ENCODE results near the gene SLC35G3. TPM values are rescaled to one million over a fixed set of nuclear protein-coding genes. Genes with fewer than 3 reads are reported as not detected.

SLC35G3 gene
- total RNA-seq, 1 donor: not detected

DNA sequence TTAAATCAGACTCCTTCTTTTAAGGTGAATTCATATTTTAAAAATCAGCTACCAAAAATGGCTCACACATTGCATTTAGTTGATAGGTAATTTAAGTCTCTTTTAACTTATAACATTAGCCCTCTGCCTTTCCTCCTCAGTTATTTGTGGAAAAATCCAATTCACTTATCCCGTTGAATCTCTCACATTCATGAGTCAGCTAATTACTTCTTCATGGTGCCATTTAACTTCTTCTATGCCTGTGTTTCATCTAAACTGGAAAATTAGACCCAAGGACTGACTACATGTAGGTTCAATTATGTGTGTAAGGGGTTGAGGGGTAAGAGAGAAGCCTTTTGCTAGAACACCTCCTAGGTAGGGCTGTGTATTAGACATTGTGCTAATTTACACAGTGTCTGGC is 30.2 kb upstream of the SLC35G3 start:
- TF ChIP-seq, protein P1, sequence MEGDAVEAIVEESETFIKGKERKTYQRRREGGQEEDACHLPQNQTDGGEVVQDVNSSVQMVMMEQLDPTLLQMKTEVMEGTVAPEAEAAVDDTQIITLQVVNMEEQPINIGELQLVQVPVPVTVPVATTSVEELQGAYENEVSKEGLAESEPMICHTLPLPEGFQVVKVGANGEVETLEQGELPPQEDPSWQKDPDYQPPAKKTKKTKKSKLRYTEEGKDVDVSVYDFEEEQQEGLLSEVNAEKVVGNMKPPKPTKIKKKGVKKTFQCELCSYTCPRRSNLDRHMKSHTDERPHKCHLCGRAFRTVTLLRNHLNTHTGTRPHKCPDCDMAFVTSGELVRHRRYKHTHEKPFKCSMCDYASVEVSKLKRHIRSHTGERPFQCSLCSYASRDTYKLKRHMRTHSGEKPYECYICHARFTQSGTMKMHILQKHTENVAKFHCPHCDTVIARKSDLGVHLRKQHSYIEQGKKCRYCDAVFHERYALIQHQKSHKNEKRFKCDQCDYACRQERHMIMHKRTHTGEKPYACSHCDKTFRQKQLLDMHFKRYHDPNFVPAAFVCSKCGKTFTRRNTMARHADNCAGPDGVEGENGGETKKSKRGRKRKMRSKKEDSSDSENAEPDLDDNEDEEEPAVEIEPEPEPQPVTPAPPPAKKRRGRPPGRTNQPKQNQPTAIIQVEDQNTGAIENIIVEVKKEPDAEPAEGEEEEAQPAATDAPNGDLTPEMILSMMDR (IDR thresholded peaks at IDR 0.05; ENCODE audit: insufficient read depth, low read depth, low read length): no peak
- no peak overlapping the region for H3K4me3 ChIP-seq (ENCODE audit: low read depth, low read length)
- DNase-seq (ENCODE audit: low read depth): no peak

- TF ChIP-seq, protein P1 (IDR thresholded peaks at IDR 0.05; ENCODE audit: insufficient read depth, low read depth, low read length): no peak
- no peak for DNase-seq (ENCODE audit: low read depth)
These were observed 28.3 kb upstream of the SLC35G3 start for GRCh38 chr17:35222452-35222851.

DNA sequence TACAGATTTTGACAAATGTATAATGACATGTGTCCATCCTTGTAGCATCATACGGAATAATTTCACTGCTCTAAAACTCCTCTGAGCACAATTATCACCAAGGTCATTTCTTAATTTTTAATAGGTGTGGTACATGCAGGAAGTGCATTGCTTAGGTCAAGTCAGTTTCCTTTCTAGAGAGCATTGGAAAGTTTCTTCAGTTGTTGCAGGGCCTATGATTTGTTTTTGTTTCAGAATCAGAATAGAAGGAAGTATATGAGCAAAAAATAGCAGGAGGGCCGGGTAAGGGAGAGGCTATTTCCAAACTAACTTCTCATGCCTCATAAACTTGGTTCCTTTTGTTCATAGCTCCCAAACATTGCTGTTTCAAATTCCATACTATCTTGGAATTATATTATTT is 24.7 kb upstream of the SLC35G3 start:
- no peak overlapping the region for H3K4me3 ChIP-seq (ENCODE audit: low read depth, low read length)
- no peak for DNase-seq (ENCODE audit: low read depth)
- TF ChIP-seq, protein P1 (IDR thresholded peaks at IDR 0.05; ENCODE audit: insufficient read depth, low read depth, low read length): no peak

More at GRCh38 chr17:35222452-35222851, 28.3 kb upstream of the SLC35G3 start:
- no peak overlapping the region for H3K4me3 ChIP-seq (ENCODE audit: low read depth, low read length)

DNA sequence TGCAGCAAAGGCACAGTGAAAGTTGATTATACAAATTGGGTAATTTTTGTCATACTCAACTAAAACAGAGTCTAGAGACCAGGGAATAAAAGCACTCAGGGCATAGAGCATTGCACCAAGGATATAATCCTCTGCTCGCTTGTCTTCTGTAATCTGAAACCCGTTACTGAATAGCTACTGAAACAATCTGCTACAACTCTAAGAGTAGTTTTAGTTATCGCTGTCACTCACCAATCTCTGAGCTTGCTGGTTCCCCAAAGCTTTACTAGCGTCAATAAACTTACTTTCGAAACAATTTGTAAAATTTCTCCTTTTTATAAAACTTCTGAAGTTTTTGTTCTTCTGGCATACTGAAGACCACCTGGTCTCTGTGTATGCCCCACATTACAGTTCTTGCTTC is 22.9 kb upstream of the SLC35G3 start:
- TF ChIP-seq, protein P1 (IDR thresholded peaks at IDR 0.05; ENCODE audit: insufficient read depth, low read depth, low read length): no peak
- no peak for DNase-seq (ENCODE audit: low read depth)
- H3K4me3 ChIP-seq (ENCODE audit: low read depth, low read length): no peak overlapping the region

DNA sequence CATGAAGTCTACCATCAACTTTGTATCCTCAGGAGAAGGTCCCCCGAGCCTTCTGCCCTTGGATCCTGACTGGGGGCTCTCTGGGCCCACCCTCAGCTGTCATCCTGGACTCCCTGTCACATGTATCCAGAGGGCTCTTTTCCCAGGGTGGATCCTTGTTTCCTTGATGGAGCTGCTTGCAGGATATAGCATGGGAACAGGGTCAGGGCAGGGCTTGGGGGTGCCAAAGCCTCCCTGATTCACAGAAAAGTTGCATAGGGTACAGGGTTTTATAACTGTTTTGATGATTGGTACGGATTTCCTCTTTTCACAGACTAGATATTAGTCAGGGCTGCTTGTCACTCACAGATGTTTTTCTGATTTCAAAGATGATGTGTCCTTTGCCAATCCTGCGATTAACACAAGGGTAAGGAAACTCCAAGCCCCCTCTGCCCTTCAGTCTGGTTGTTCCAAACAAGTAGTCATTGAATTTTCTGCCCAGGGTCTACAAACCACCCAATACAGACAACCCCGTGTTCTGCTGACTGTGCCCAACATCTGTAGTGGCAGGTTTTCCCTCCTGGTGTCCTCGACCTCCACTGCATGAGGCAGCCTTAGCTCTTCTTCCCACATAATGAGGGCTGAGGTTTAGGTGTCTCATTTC is 20.6 kb upstream of the SLC35G3 start:
- TF ChIP-seq, protein P1 (IDR thresholded peaks at IDR 0.05; ENCODE audit: insufficient read depth, low read depth, low read length): no peak
- DNase-seq (ENCODE audit: low read depth): no peak
- H3K4me3 ChIP-seq (ENCODE audit: low read depth, low read length): no peak overlapping the region

DNA sequence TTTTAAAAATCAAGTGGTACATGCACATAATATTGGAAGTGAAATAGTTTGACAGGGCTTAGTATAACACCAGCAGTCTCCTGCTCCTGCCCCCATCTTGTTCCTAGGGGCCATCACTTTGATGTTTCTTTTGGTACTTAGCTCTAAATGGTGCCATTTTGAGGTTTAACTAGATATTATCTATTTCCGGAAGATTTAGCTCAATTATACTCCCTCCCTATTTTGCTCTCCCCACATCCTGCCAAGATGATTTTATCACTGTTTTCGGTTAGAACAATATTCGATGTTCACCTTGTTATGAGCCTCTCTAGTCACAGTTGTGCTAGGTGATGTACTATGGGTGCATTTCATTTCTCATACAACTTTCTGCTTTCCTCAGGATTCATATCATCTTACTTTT is 20.0 kb upstream of the SLC35G3 start:
- no peak overlapping the region for H3K4me3 ChIP-seq (ENCODE audit: low read depth, low read length)
- no peak for DNase-seq (ENCODE audit: low read depth)
- TF ChIP-seq, protein P1 (IDR thresholded peaks at IDR 0.05; ENCODE audit: insufficient read depth, low read depth, low read length): no peak

DNA sequence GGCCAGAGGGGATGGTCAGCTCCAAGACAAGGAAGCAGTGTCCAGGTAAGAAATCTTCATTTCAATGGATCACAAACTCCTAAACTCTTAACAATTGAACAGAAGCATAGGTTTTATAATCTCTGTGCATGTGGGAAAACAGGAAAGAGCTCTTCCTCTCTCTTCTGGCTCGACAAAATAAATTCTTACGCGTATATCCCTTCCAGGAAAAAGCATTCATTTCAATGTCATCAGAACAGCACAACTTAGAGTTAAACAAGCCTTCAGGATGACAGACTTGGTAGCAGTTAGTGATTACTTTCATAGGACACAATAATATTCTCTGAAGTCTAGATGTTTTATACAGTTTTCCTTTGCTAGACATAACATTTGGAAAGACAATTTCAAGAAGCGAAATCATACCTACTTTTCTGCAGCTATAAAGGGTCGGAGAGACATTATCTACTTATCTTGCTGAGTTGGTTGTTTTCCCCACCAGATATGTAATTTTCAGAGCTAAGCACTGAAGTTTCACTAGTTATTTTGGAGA is 19.3 kb upstream of the SLC35G3 start:
- no peak for DNase-seq (ENCODE audit: low read depth)
- TF ChIP-seq, protein P1 (IDR thresholded peaks at IDR 0.05; ENCODE audit: insufficient read depth, low read depth, low read length): no peak
- H3K4me3 ChIP-seq (ENCODE audit: low read depth, low read length): no peak overlapping the region

Measured in fibroblast of villous mesenchyme (primary cell).